ENCODE results near the gene MYMK.

Gene MYMK

GRCh38 chr9:133521122-133522072 lies 3.4 kb downstream of the MYMK start:
- Histone ChIP-seq H3K4me2 (no peak overlapping the region), H3K27me3 (ENCODE audit: insufficient read depth, low read depth) (peaks cover 87% of the 10 kb centered on the region), H3K9ac (no peak overlapping the region), H3K27ac (no peak overlapping the region), H2AFZ (ENCODE audit: low read depth) (no peak overlapping the region), H3K79me2 (ENCODE audit: insufficient read depth, low read depth) (no peaks in the 10 kb centered on the region), H3K36me3 (ENCODE audit: insufficient read depth) (no peaks in the 10 kb centered on the region), H3K4me3 (IDR thresholded peaks at IDR 0.05; ENCODE audit: insufficient read depth, low read depth, low read length) (no peak overlapping the region), H4K20me1 (ENCODE audit: insufficient read depth) (no peaks in the 10 kb centered on the region), H3K4me1 (ENCODE audit: low read depth, poor library complexity, severe bottlenecking) (no peaks in the 10 kb centered on the region)
- TF ChIP-seq CTCF (conservative IDR thresholded peaks at IDR 0.05; ENCODE audit: low read depth, low read length) = no peak

- Histone ChIP-seq H2AFZ (ENCODE audit: low read depth) (no peak overlapping the region), H3K9ac (no peak overlapping the region), H3K27ac (no peak overlapping the region), H3K79me2 (ENCODE audit: insufficient read depth, low read depth) (no peaks in the 10 kb centered on the region), H3K36me3 (ENCODE audit: insufficient read depth) (no peaks in the 10 kb centered on the region), H3K4me2 (no peak overlapping the region), H3K4me3 (IDR thresholded peaks at IDR 0.05; ENCODE audit: insufficient read depth, low read depth, low read length) (no peak overlapping the region), H4K20me1 (ENCODE audit: insufficient read depth) (no peaks in the 10 kb centered on the region), H3K27me3 (ENCODE audit: insufficient read depth, low read depth) (peaks cover 87% of the 10 kb centered on the region), H3K4me1 (ENCODE audit: low read depth, poor library complexity, severe bottlenecking) (no peaks in the 10 kb centered on the region)
- no peak for TF ChIP-seq CTCF (conservative IDR thresholded peaks at IDR 0.05; ENCODE audit: low read depth, low read length)
Observed at GRCh38 chr9:133520121-133520835, 4.5 kb downstream of the MYMK start.

GRCh38 chr9:133519693-133520092 lies 5.1 kb downstream of the MYMK start:
- Histone ChIP-seq H3K27me3 (ENCODE audit: insufficient read depth, low read depth) (peaks cover 87% of the 10 kb centered on the region), H3K4me3 (IDR thresholded peaks at IDR 0.05; ENCODE audit: insufficient read depth, low read depth, low read length) (no peak overlapping the region), H3K4me2 (no peak overlapping the region), H2AFZ (ENCODE audit: low read depth) (no peak overlapping the region), H3K9ac (no peak overlapping the region), H3K36me3 (ENCODE audit: insufficient read depth) (no peaks in the 10 kb centered on the region), H3K4me1 (ENCODE audit: low read depth, poor library complexity, severe bottlenecking) (no peaks in the 10 kb centered on the region), H3K27ac (no peak overlapping the region), H3K79me2 (ENCODE audit: insufficient read depth, low read depth) (no peaks in the 10 kb centered on the region), H4K20me1 (ENCODE audit: insufficient read depth) (no peaks in the 10 kb centered on the region)
- no peak for TF ChIP-seq CTCF (conservative IDR thresholded peaks at IDR 0.05; ENCODE audit: low read depth, low read length)

- Histone ChIP-seq H3K36me3 (ENCODE audit: insufficient read depth) (no peaks in the 10 kb centered on the region), H3K27me3 (ENCODE audit: insufficient read depth, low read depth) (peaks cover 79% of the 10 kb centered on the region), H4K20me1 (ENCODE audit: insufficient read depth) (no peaks in the 10 kb centered on the region), H3K4me2 (no peak overlapping the region), H3K4me3 (IDR thresholded peaks at IDR 0.05; ENCODE audit: insufficient read depth, low read depth, low read length) (no peak overlapping the region), H2AFZ (ENCODE audit: low read depth) (no peak overlapping the region), H3K79me2 (ENCODE audit: insufficient read depth, low read depth) (no peaks in the 10 kb centered on the region), H3K27ac (no peak overlapping the region), H3K4me1 (ENCODE audit: low read depth, poor library complexity, severe bottlenecking) (no peaks in the 10 kb centered on the region), H3K9ac (no peak overlapping the region)
- TF ChIP-seq CTCF (conservative IDR thresholded peaks at IDR 0.05; ENCODE audit: low read depth, low read length) = no peak
Observed at GRCh38 chr9:133518706-133519449, 5.9 kb downstream of the MYMK start.
